Vagina (tissue), 2 donors: ENCODE data around the gene GAB3. TPM values are rescaled to one million over a fixed set of nuclear protein-coding genes. Genes with fewer than 3 reads are reported as not detected.
"Not testable (repeated sequence)": the region's sequence is repeated elsewhere in the genome, so short reads cannot be mapped to it uniquely, and the experiment has no call there.

Experiments used
- DNase-seq, 2 donors: peaks; one replicate each; pipeline ENCODE4 v3.0.0-alpha.2; 2017; ENCODE audit errors: extremely low spot score in 2 of 2
- H3K27ac ChIP-seq: fragments of 200-600 bp; sonication (generic); one replicate; pipeline ENCODE4 v1.5.1; 2019
- H3K27me3 ChIP-seq: fragments of 200-600 bp; sonication (generic); one replicate; pipeline ENCODE4 v1.5.1; 2019
- H3K36me3 ChIP-seq, 2 donors: fragments of 200-600 bp; sonication (generic); one replicate each; pipeline ENCODE4 v1.5.1; 2017 to 2019
- H3K4me1 ChIP-seq: fragments of 200-600 bp; sonication (generic); one replicate; pipeline ENCODE4 v1.5.1; 2019
- H3K4me3 ChIP-seq, 2 donors: fragments of 200-600 bp; sonication (generic); 1 replicate in 1 of 2; 2 replicates in 1 of 2; pipeline ENCODE4 v1.5.1; 2016 to 2019
- H3K9me3 ChIP-seq: fragments of 200-600 bp; sonication (generic); one replicate; pipeline ENCODE4 v1.5.1; 2019
- CTCF ChIP-seq, 3 experiments: fragments of 450-650 bp in 2 of 3; fragments of 200-600 bp in 1 of 3; sonication (generic) in 1 of 3; IDR thresholded peaks; one replicate each; pipeline ENCODE4 v1.5.1; 2017 to 2019; ENCODE audit warnings: antibody characterized with exemption in 3 of 3, mild to moderate bottlenecking in 2 of 3, moderate library complexity in 2 of 3
- POLR2A ChIP-seq, 2 donors: fragments of 450-650 bp; IDR thresholded peaks; one replicate each; pipeline ENCODE4 v1.6.1; 2017; ENCODE audit warnings: antibody characterized with exemption in 2 of 2, mild to moderate bottlenecking in 2 of 2, moderate library complexity in 2 of 2
- POLR2AphosphoS5 ChIP-seq, 2 donors: sonication (generic); formaldehyde crosslinking; IDR thresholded peaks; one replicate each; pipeline ENCODE4 v1.9.0; 2017; ENCODE audit warnings: antibody characterized with exemption in 2 of 2, mild to moderate bottlenecking in 2 of 2, low read depth in 1 of 2; ENCODE audit not compliant: insufficient read depth in 1 of 2
- intact Hi-C: fragments of 100-400 bp; cut with DNase I; formaldehyde crosslinking; loops from one replicate; pipeline ENCODE4 v1.15.1; 2023
- total RNA-seq: library from RNA; depleted of rRNA; stranded (reverse); fragments of >200 nt; gene quantifications from one replicate; pipeline ENCODE4 v1.2.3, GENCODE V29; 2016

GAB3 gene
- total RNA-seq, 1 donor from 2014 or later = 7.6 TPM

GRCh38 chrX:154696676-154697045 lies 54.2 kb downstream of the GAB3 start:
- no peaks in the 10 kb centered on the region for H3K36me3 ChIP-seq
- no peaks in the 10 kb centered on the region for H3K9me3 ChIP-seq
- no peak for TF ChIP-seq CTCF (IDR thresholded peaks at IDR 0.05)
- TF ChIP-seq POLR2A (IDR thresholded peaks at IDR 0.05) = no peak
- no peak for TF ChIP-seq POLR2AphosphoS5 (IDR thresholded peaks at IDR 0.05; ENCODE audit: insufficient read depth in 1 of 2, low read depth in 1 of 2)
- no peak overlapping the region for H3K27ac ChIP-seq
- H3K27me3 ChIP-seq = no peaks in the 10 kb centered on the region
- no peaks in the 10 kb centered on the region for H3K4me1 ChIP-seq
- intact Hi-C loops = no loop called here
- DNase-seq = no peak
- H3K4me3 ChIP-seq = no peak overlapping the region

- H3K4me3 ChIP-seq = no peak overlapping the region
- H3K27me3 ChIP-seq = no peaks in the 10 kb centered on the region
- DNase-seq = no peak
- no peaks in the 10 kb centered on the region for H3K9me3 ChIP-seq
- intact Hi-C loops = no loop called here
- H3K27ac ChIP-seq = no peak overlapping the region
- TF ChIP-seq CTCF (IDR thresholded peaks at IDR 0.05) (no peak), POLR2AphosphoS5 (IDR thresholded peaks at IDR 0.05; ENCODE audit: insufficient read depth in 1 of 2, low read depth in 1 of 2) (no peak)
- no peaks in the 10 kb centered on the region for H3K4me1 ChIP-seq
- no peaks in the 10 kb centered on the region for H3K36me3 ChIP-seq
These were observed 54.8 kb downstream of the GAB3 start for GRCh38 chrX:154695911-154696675.

DNA sequence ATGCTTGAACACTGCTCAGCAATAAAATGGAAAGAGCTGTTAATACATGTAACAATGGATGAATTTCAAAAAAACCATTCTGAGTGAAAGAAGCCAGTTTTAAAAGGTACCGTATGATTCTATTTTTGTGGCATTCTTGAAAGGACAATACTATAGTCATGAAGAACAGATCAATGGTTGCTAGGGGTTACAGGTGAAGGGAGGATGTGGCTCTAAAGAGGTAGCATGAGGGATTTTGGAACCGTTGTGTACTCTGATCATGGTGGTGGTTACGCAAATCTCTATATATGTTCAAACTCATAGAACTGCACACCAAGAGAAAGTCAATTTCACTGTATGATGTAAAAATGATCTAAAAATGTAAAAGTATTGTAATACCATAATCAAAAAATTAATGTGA lies 57.5 kb downstream of the GAB3 start:
- intact Hi-C loops = no loop called here
- H3K36me3 ChIP-seq = no peaks in the 10 kb centered on the region
- no peaks in the 10 kb centered on the region for H3K27me3 ChIP-seq
- no peak overlapping the region for H3K27ac ChIP-seq
- no peaks in the 10 kb centered on the region for H3K9me3 ChIP-seq
- H3K4me1 ChIP-seq = no peaks in the 10 kb centered on the region
- H3K4me3 ChIP-seq = no peak overlapping the region
- TF ChIP-seq CTCF (IDR thresholded peaks at IDR 0.05) (no peak), POLR2AphosphoS5 (IDR thresholded peaks at IDR 0.05; ENCODE audit: insufficient read depth in 1 of 2, low read depth in 1 of 2) (no peak), POLR2A (IDR thresholded peaks at IDR 0.05) (no peak)
- no peak for DNase-seq

DNA sequence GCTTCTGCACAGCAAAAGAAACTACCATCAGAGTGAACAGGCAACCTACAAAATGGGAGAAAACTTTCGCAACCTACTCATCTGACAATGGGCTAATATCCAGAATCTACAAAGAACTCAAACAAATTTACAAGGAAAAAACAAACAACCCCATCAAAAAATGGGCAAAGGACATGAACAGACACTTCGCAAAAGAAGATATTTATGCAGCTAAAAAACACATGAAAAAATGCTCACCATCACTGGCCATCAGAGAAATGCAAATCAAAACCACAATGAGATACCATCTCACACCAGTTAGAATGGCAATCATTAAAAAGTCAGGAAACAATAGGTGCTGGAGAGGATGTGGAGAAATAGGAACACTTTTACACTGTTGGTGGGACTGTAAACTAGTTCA lies 60.4 kb downstream of the GAB3 start:
- H3K4me1 ChIP-seq, H3K36me3 ChIP-seq, H3K27ac ChIP-seq, H3K27me3 ChIP-seq, DNase-seq, H3K9me3 ChIP-seq, H3K4me3 ChIP-seq, intact Hi-C loops: not testable (repeated sequence)

- H3K27me3 ChIP-seq, H3K4me3 ChIP-seq, intact Hi-C loops, DNase-seq, H3K27ac ChIP-seq, H3K36me3 ChIP-seq, H3K9me3 ChIP-seq, H3K4me1 ChIP-seq: not testable (repeated sequence)
These were observed 78.8 kb downstream of the GAB3 start for GRCh38 chrX:154672084-154672483.

DNA sequence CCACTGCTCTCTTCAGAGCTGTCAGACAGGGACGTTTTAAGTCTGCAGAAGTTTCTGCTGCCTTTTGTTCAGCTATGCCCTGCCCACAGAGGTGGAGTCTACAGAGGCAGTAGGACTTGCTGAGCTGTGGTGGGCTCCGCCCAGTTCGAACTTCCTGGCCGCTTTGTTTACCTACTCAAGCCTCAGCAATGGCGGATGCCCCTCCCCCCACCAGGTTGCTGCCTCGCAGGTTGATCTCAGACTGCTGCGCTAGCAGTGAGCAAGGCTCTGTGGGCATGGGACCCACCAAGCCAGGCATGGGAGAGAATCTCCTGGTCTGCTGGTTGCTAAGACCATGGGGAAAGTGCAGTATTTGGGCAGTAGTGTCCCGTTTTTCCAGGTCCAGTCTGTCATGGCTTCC lies 80.0 kb downstream of the GAB3 start:
- intact Hi-C loops, H3K4me1 ChIP-seq, H3K36me3 ChIP-seq, H3K9me3 ChIP-seq, DNase-seq, H3K4me3 ChIP-seq, H3K27me3 ChIP-seq, H3K27ac ChIP-seq: not testable (repeated sequence)

GRCh38 chrX:154661899-154662298 lies 89.0 kb downstream of the GAB3 start:
- H3K9me3 ChIP-seq = no peaks in the 10 kb centered on the region
- TF ChIP-seq CTCF (IDR thresholded peaks at IDR 0.05) (no peak), POLR2AphosphoS5 (IDR thresholded peaks at IDR 0.05; ENCODE audit: insufficient read depth in 1 of 2, low read depth in 1 of 2) (no peak), POLR2A (IDR thresholded peaks at IDR 0.05) (no peak)
- no peak overlapping the region for H3K4me3 ChIP-seq
- intact Hi-C loops = no loop called here
- no peak for DNase-seq
- no peaks in the 10 kb centered on the region for H3K27me3 ChIP-seq
- H3K4me1 ChIP-seq = no peaks in the 10 kb centered on the region
- no peaks in the 10 kb centered on the region for H3K36me3 ChIP-seq
- no peak overlapping the region for H3K27ac ChIP-seq
